IMR-90 (cell line): Measurements from ENCODE around the gene SLC5A2.

Experiments used
- FOS ChIP-seq: fragments of 150-350 bp; IDR thresholded peaks from 2 replicates; pipeline ENCODE4 v1.6.1; 2016; ENCODE audit warnings: low read depth, low read length
- MAFK ChIP-seq: IDR thresholded peaks from 2 replicates; pipeline ENCODE4 v1.6.1; 2012; ENCODE audit warnings: low read depth, low read length, improper control_type of control experiment
- MAZ ChIP-seq: IDR thresholded peaks from 2 replicates; pipeline ENCODE4 v1.6.1; 2012; ENCODE audit warnings: low read depth, mild to moderate bottlenecking, low read length, improper control_type of control experiment, moderate library complexity, borderline replicate concordance
- POLR2A ChIP-seq: IDR thresholded peaks from 2 replicates; pipeline ENCODE4 v1.6.1; 2012; ENCODE audit warnings: mild to moderate bottlenecking, low read depth, low read length
- RAD21 ChIP-seq: IDR thresholded peaks from 2 replicates; pipeline ENCODE4 v1.6.1; 2012; ENCODE audit warnings: low read length, improper control_type of control experiment
- RFX5 ChIP-seq: IDR thresholded peaks from 2 replicates; pipeline ENCODE4 v1.8.0; 2012; ENCODE audit warnings: low read depth, mild to moderate bottlenecking, low read length, moderate library complexity
- SMC3 ChIP-seq: fragments of 150-350 bp; IDR thresholded peaks from 2 replicates; pipeline ENCODE4 v1.6.1; 2016; ENCODE audit warnings: low read depth, mild to moderate bottlenecking, antibody characterized with exemption, low read length, moderate library complexity
- TF ChIP-seq, protein P1 (sequence below): conservative IDR thresholded peaks from 2 replicates; pipeline ENCODE4 v1.5.1; 2012; ENCODE audit warnings: mild to moderate bottlenecking, low read depth, low read length, improper control_type of control experiment

DNA sequence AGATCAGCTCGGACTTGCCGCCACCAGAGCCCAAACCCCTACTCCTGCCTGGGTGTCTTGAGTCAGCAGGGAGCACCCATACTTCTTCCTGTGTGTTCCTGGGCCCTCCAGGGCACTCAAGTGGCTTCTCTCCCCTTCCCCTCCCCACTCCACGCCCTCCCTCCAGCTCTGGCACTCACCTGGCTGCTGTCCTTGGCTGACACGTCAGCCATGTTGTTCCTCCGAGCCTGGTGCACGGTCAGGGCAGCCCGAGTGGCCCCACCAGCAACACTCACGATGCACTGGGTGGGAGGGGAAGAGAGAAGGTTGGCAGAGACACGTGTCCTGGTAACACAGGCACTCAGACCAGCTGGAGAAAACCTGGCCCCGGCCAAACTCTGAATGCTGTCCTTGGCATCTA is 13.7 kb downstream of the SLC5A2 start:
- TF ChIP-seq, protein P1, sequence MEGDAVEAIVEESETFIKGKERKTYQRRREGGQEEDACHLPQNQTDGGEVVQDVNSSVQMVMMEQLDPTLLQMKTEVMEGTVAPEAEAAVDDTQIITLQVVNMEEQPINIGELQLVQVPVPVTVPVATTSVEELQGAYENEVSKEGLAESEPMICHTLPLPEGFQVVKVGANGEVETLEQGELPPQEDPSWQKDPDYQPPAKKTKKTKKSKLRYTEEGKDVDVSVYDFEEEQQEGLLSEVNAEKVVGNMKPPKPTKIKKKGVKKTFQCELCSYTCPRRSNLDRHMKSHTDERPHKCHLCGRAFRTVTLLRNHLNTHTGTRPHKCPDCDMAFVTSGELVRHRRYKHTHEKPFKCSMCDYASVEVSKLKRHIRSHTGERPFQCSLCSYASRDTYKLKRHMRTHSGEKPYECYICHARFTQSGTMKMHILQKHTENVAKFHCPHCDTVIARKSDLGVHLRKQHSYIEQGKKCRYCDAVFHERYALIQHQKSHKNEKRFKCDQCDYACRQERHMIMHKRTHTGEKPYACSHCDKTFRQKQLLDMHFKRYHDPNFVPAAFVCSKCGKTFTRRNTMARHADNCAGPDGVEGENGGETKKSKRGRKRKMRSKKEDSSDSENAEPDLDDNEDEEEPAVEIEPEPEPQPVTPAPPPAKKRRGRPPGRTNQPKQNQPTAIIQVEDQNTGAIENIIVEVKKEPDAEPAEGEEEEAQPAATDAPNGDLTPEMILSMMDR = no peak
- TF ChIP-seq POLR2A (no peak), MAFK (no peak), FOS (no peak), MAZ (no peak), SMC3 (no peak), RAD21 (no peak), RFX5 (no peak)
